HUES64 (cell line): ENCODE data around the gene ACOX3.

Source experiments
- H3K27ac ChIP-seq: 2 replicates; pipeline ENCODE4 v1.7.0; 2013; ENCODE audit warnings: low read depth, low read length, inconsistent platforms
- H3K27me3 ChIP-seq: 2 replicates; pipeline ENCODE4 v1.6.1; 2013; ENCODE audit warnings: mild to moderate bottlenecking, low read length; ENCODE audit not compliant: insufficient read depth
- H3K36me3 ChIP-seq: 2 replicates; pipeline ENCODE4 v1.6.1; 2013; ENCODE audit warnings: mild to moderate bottlenecking, low read length; ENCODE audit not compliant: insufficient read depth
- H3K4me1 ChIP-seq: 2 replicates; pipeline ENCODE4 v1.6.1; 2013; ENCODE audit warnings: mild to moderate bottlenecking, low read length, moderate library complexity; ENCODE audit not compliant: insufficient read depth
- H3K4me3 ChIP-seq: 2 replicates; pipeline ENCODE4 v1.5.1; 2013; ENCODE audit warnings: mild to moderate bottlenecking, low read length, moderate library complexity
- H3K9ac ChIP-seq: 2 replicates; pipeline ENCODE4 v1.6.1; 2013; ENCODE audit warnings: mild to moderate bottlenecking, low read depth, low read length
- H3K9me3 ChIP-seq: 2 replicates; pipeline ENCODE4 v1.6.1; 2013; ENCODE audit warnings: low read depth, low read length; ENCODE audit not compliant: insufficient read depth
- WGBS: fragments of 150-250, 120-280 bp; methylation state at CpG from one replicate; pipeline ENCODE4 v1.1.7; 2013; ENCODE audit warnings: missing lambda C conversion rate; 5-methylcytosine and 5-hydroxymethylcytosine counted together

Gene ACOX3

GRCh38 chr4:8473920-8474590, 33.5 kb upstream of the ACOX3 start:
- Histone ChIP-seq H3K9me3 (no peaks in the 10 kb centered on the region), H3K27me3 (no peaks in the 10 kb centered on the region), H3K4me1 (peaks cover 1% of the 10 kb centered on the region; the same call in 1 of the 2 replicates), H3K27ac (no peak overlapping the region), H3K36me3 (peaks cover 27% of the 10 kb centered on the region), H3K4me3 (no peak overlapping the region), H3K9ac (no peak overlapping the region)
- WGBS: 93% methylated on average over 20 of the region's 20 CpGs

- H3K4me3 ChIP-seq: no peak overlapping the region
- H3K4me1 ChIP-seq: peaks cover 3% of the 10 kb centered on the region; the same call in 1 of the 2 replicates
- H3K27me3 ChIP-seq: no peaks in the 10 kb centered on the region
- 94% methylated on average over 23 of the region's 23 CpGs for WGBS
- no peak overlapping the region for H3K9ac ChIP-seq
- peaks cover 32% of the 10 kb centered on the region for H3K36me3 ChIP-seq
- H3K9me3 ChIP-seq: no peaks in the 10 kb centered on the region
- H3K27ac ChIP-seq: no peak overlapping the region
These were observed 32.8 kb upstream of the ACOX3 start for GRCh38 chr4:8473198-8473919.

- Histone ChIP-seq H3K9me3 (no peaks in the 10 kb centered on the region), H3K9ac (peak overlapping the region; percentile 19; the same call in 1 of the 2 replicates), H3K27ac (no peak overlapping the region), H3K4me3 (no peak overlapping the region), H3K4me1 (peaks cover 3% of the 10 kb centered on the region; the same call in 1 of the 2 replicates), H3K27me3 (no peaks in the 10 kb centered on the region), H3K36me3 (peaks cover 38% of the 10 kb centered on the region)
- WGBS: 86% methylated on average over 7 of the region's 7 CpGs
These were observed 32.2 kb upstream of the ACOX3 start for GRCh38 chr4:8472689-8473197.

GRCh38 chr4:8472158-8472688, 31.7 kb upstream of the ACOX3 start:
- no peak overlapping the region for H3K27ac ChIP-seq
- H3K9ac ChIP-seq: peak overlapping the region; percentile 19; the same call in 1 of the 2 replicates
- H3K36me3 ChIP-seq: peaks cover 41% of the 10 kb centered on the region
- 87% methylated on average over 8 of the region's 8 CpGs for WGBS
- no peaks in the 10 kb centered on the region for H3K9me3 ChIP-seq
- H3K4me1 ChIP-seq: peaks cover 3% of the 10 kb centered on the region; the same call in 1 of the 2 replicates
- no peak overlapping the region for H3K4me3 ChIP-seq
- H3K27me3 ChIP-seq: no peaks in the 10 kb centered on the region

GRCh38 chr4:8471211-8471875, 30.8 kb upstream of the ACOX3 start:
- Histone ChIP-seq H3K9ac (no peak overlapping the region), H3K36me3 (peaks cover 40% of the 10 kb centered on the region), H3K9me3 (no peaks in the 10 kb centered on the region), H3K27ac (no peak overlapping the region), H3K4me1 (peaks cover 3% of the 10 kb centered on the region; the same call in 1 of the 2 replicates), H3K27me3 (no peaks in the 10 kb centered on the region), H3K4me3 (no peak overlapping the region)
- WGBS: 91% methylated on average over 22 of the region's 24 CpGs

- WGBS: 97% methylated on average over 14 of the region's 14 CpGs
- Histone ChIP-seq H3K36me3 (peaks cover 40% of the 10 kb centered on the region), H3K4me1 (peaks cover 3% of the 10 kb centered on the region; the same call in 1 of the 2 replicates)
These were observed 30.0 kb upstream of the ACOX3 start for GRCh38 chr4:8470451-8471024.

GRCh38 chr4:8469550-8469949, 29.0 kb upstream of the ACOX3 start:
- no peak overlapping the region for H3K9ac ChIP-seq
- peaks cover 3% of the 10 kb centered on the region; the same call in 1 of the 2 replicates for H3K4me1 ChIP-seq
- 95% methylated on average over 14 of the region's 14 CpGs for WGBS
- peaks cover 48% of the 10 kb centered on the region for H3K36me3 ChIP-seq
- H3K4me3 ChIP-seq: no peak overlapping the region
- H3K9me3 ChIP-seq: no peaks in the 10 kb centered on the region
- H3K27ac ChIP-seq: no peak overlapping the region
- H3K27me3 ChIP-seq: no peaks in the 10 kb centered on the region

More at GRCh38 chr4:8470451-8471024, 30.0 kb upstream of the ACOX3 start:
- no peak overlapping the region for H3K9ac ChIP-seq
- no peak overlapping the region for H3K27ac ChIP-seq
- no peak overlapping the region for H3K4me3 ChIP-seq
- H3K27me3 ChIP-seq: no peaks in the 10 kb centered on the region
- no peaks in the 10 kb centered on the region for H3K9me3 ChIP-seq

- H3K36me3 ChIP-seq: peaks cover 54% of the 10 kb centered on the region
- no peak overlapping the region for H3K4me3 ChIP-seq
- WGBS: 54% methylated on average over 21 of the region's 21 CpGs
- H3K9me3 ChIP-seq: no peaks in the 10 kb centered on the region
- H3K27ac ChIP-seq: no peak overlapping the region
- no peaks in the 10 kb centered on the region for H3K27me3 ChIP-seq
- no peak overlapping the region for H3K9ac ChIP-seq
- H3K4me1 ChIP-seq: peaks cover 3% of the 10 kb centered on the region; the same call in 1 of the 2 replicates
These were observed 28.4 kb upstream of the ACOX3 start for GRCh38 chr4:8468746-8469535.

- H3K27ac ChIP-seq: no peak overlapping the region
- H3K9ac ChIP-seq: no peak overlapping the region
- H3K9me3 ChIP-seq: no peaks in the 10 kb centered on the region
- WGBS: 96% methylated on average over 18 of the region's 18 CpGs
- H3K4me3 ChIP-seq: no peak overlapping the region
- no peaks in the 10 kb centered on the region for H3K27me3 ChIP-seq
- peaks cover 7% of the 10 kb centered on the region; the same call in 1 of the 2 replicates for H3K4me1 ChIP-seq
- peaks cover 60% of the 10 kb centered on the region for H3K36me3 ChIP-seq
These were observed 26.5 kb upstream of the ACOX3 start for GRCh38 chr4:8467016-8467415.
